ENCODE data around the gene HLTF. TPM values are rescaled to one million over a fixed set of nuclear protein-coding genes. Genes with fewer than 3 reads are reported as not detected.

HLTF gene
- total RNA-seq, 1 donor from 2014 or later = 23.9 TPM

- DNase-seq (ENCODE audit: low spot score) = no peak
- intact Hi-C loops (cut with DNase I) = no loop called here
Measured at GRCh38 chr3:149020839-149021252, 65.5 kb downstream of the HLTF start.

- intact Hi-C loops (cut with DNase I) = no loop called here
- DNase-seq (ENCODE audit: low spot score) = no peak
Measured at GRCh38 chr3:149020196-149020838, 66.0 kb downstream of the HLTF start.

- intact Hi-C loops (cut with DNase I) = no loop called here
- DNase-seq (ENCODE audit: low spot score) = no peak
Measured at GRCh38 chr3:149019580-149019979, 66.8 kb downstream of the HLTF start.

- no peak for DNase-seq (ENCODE audit: low spot score)
- intact Hi-C loops (cut with DNase I) = no loop called here
Measured at GRCh38 chr3:149018247-149018646, 68.1 kb downstream of the HLTF start.

GRCh38 chr3:149016669-149017541, 69.4 kb downstream of the HLTF start:
- intact Hi-C loops (cut with DNase I) = no loop called here

GRCh38 chr3:149016242-149016641, 70.1 kb downstream of the HLTF start:
- intact Hi-C loops (cut with DNase I) = no loop called here
- DNase-seq (ENCODE audit: low spot score) = no peak

More at GRCh38 chr3:149016669-149017541, 69.4 kb downstream of the HLTF start:
- no peak for DNase-seq (ENCODE audit: low spot score)

- intact Hi-C loops (cut with DNase I) = no loop called here
- no peak for DNase-seq (ENCODE audit: low spot score)
Measured at GRCh38 chr3:149015393-149015792, 70.9 kb downstream of the HLTF start.

- intact Hi-C loops (cut with DNase I) = no loop called here
Measured at GRCh38 chr3:149013726-149014125, 72.6 kb downstream of the HLTF start.

GRCh38 chr3:149011676-149012075, 74.7 kb downstream of the HLTF start:
- intact Hi-C loops (cut with DNase I) = no loop called here
- DNase-seq (ENCODE audit: low spot score) = no peak

More at GRCh38 chr3:149013726-149014125, 72.6 kb downstream of the HLTF start:
- DNase-seq (ENCODE audit: low spot score) = no peak

- DNase-seq (ENCODE audit: low spot score) = no peak
- intact Hi-C loops (cut with DNase I) = no loop called here
Measured at GRCh38 chr3:149010966-149011365, 75.4 kb downstream of the HLTF start.

GRCh38 chr3:149010504-149010951, 75.8 kb downstream of the HLTF start:
- DNase-seq (ENCODE audit: low spot score) = no peak
- intact Hi-C loops (cut with DNase I) = no loop called here

- DNase-seq (ENCODE audit: low spot score) = no peak
- intact Hi-C loops (cut with DNase I) = no loop called here
Measured at GRCh38 chr3:149009732-149010131, 76.6 kb downstream of the HLTF start.

- no peak for DNase-seq (ENCODE audit: low spot score)
- intact Hi-C loops (cut with DNase I) = no loop called here
Measured at GRCh38 chr3:149007567-149008257, 78.6 kb downstream of the HLTF start.

- no peak for DNase-seq (ENCODE audit: low spot score)
- intact Hi-C loops (cut with DNase I) = no loop called here
Measured at GRCh38 chr3:149005416-149005815, 80.9 kb downstream of the HLTF start.

- no peak for DNase-seq (ENCODE audit: low spot score)
- intact Hi-C loops (cut with DNase I) = no loop called here
Measured at GRCh38 chr3:149004622-149005021, 81.7 kb downstream of the HLTF start.

- intact Hi-C loops (cut with DNase I) = no loop called here
- DNase-seq (ENCODE audit: low spot score) = no peak
Measured at GRCh38 chr3:149003653-149004305, 82.6 kb downstream of the HLTF start.

GRCh38 chr3:149001727-149002126, 84.6 kb downstream of the HLTF start:
- DNase-seq (ENCODE audit: low spot score) = no peak
- intact Hi-C loops (cut with DNase I) = no loop called here

- intact Hi-C loops (cut with DNase I) = no loop called here
Measured at GRCh38 chr3:149000206-149000745, 86.1 kb downstream of the HLTF start.

GRCh38 chr3:148999806-149000205, 86.5 kb downstream of the HLTF start:
- DNase-seq (ENCODE audit: low spot score) = no peak
- intact Hi-C loops (cut with DNase I) = no loop called here

More at GRCh38 chr3:149000206-149000745, 86.1 kb downstream of the HLTF start:
- DNase-seq (ENCODE audit: low spot score) = no peak
